ENCODE results near the gene ATXN1L.

ATXN1L gene

GRCh38 chr16:71883849-71884638 lies 38.3 kb downstream of the ATXN1L start, which contains the start of gene ZNF821:
Gene ZNF821, minus strand, starts transcription at chr16:71884182. Its CDS starts 4,236 bp downstream, at chr16:71879946.
- peak; percentile 96 for DNase-seq
- Histone ChIP-seq H2BK15ac (replicated peaks; ENCODE audit: low read depth) (no peak within 1 kb of the TSS), H4K8ac (ENCODE audit: low read depth, low read length) (peak within 1 kb of the TSS; percentile 97), H3K27ac (ENCODE audit: low read depth, low read length) (peak within 1 kb of the TSS; percentile 86), H3K79me1 (ENCODE audit: low read length) (peaks cover 2% of the 10 kb centered on the region), H3K4me1 (ENCODE audit: control insufficient read depth, low read depth, low read length) (peaks cover 8% of the 10 kb centered on the region), H3K79me2 (ENCODE audit: control insufficient read depth, insufficient read depth, low read length) (no peaks in the 10 kb centered on the region), H4K5ac (ENCODE audit: low read length) (no peak within 1 kb of the TSS), H3K4me3 (ENCODE audit: low read length) (peak within 1 kb of the TSS; percentile 73), H3K4ac (ENCODE audit: low read depth, low read length) (peak within 1 kb of the TSS; percentile 74), H3K27me3 (ENCODE audit: insufficient read depth, low read length, poor library complexity) (no peaks in the 10 kb centered on the region), H2BK120ac (ENCODE audit: low read depth, low read length) (peak within 1 kb of the TSS; percentile 28), H3K9ac (ENCODE audit: low read length) (peak within 1 kb of the TSS; percentile 93), H3K23ac (ENCODE audit: low read length) (peak within 1 kb of the TSS; percentile 86), H2BK5ac (ENCODE audit: low read length) (peak within 1 kb of the TSS; percentile 92), H3K56ac (ENCODE audit: low read length) (peak within 1 kb of the TSS; percentile 97), H3K18ac (ENCODE audit: low read length) (peak within 1 kb of the TSS; percentile 97), H3K4me2 (ENCODE audit: low read length) (peak within 1 kb of the TSS; percentile 99), H3K36me3 (ENCODE audit: control insufficient read depth, insufficient read depth, low read length) (no peaks in the 10 kb centered on the region), H2AK5ac (ENCODE audit: low read length) (no peak within 1 kb of the TSS)
- WGBS (ENCODE audit: extremely low coverage, insufficient coverage, low lambda C conversion rate): no CpG with 5 or more reads among the region's 85 CpGs

DNA sequence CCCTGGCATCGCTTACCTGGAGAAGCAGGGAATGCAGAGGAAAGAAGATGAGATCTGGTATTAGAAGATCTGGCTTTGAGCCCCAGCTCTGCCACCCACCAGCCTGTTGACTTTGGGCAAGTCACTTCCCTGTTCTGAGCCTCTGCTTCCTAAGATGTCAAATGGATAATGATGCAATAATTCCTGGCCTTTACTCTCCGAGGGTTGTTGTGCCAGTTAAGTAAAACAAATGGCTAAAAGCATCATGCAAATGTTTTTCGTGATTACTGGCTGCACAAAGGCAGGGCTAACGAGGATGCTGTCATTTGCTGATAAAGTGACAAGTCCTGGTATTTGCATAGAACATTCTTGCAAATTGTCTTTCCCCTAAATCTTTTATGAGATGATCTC lies 39.5 kb downstream of the ATXN1L start:
- no peak overlapping the region for H3K4ac ChIP-seq (ENCODE audit: low read depth, low read length)
- H3K4me3 ChIP-seq (ENCODE audit: low read length): no peak overlapping the region
- no CpG with 5 or more reads among the region's 4 CpGs for WGBS (ENCODE audit: extremely low coverage, insufficient coverage, low lambda C conversion rate)
- H2AK5ac ChIP-seq (ENCODE audit: low read length): no peak overlapping the region
- no peaks in the 10 kb centered on the region for H3K79me2 ChIP-seq (ENCODE audit: control insufficient read depth, insufficient read depth, low read length)
- no peak overlapping the region for H2BK15ac ChIP-seq (replicated peaks; ENCODE audit: low read depth)
- H3K27me3 ChIP-seq (ENCODE audit: insufficient read depth, low read length, poor library complexity): no peaks in the 10 kb centered on the region
- H3K27ac ChIP-seq (ENCODE audit: low read depth, low read length): no peak overlapping the region
- H3K23ac ChIP-seq (ENCODE audit: low read length): no peak overlapping the region
- no peak overlapping the region for H4K8ac ChIP-seq (ENCODE audit: low read depth, low read length)
- H3K18ac ChIP-seq (ENCODE audit: low read length): no peak overlapping the region
- no peak overlapping the region for H4K5ac ChIP-seq (ENCODE audit: low read length)
- no peak overlapping the region for H3K4me2 ChIP-seq (ENCODE audit: low read length)
- DNase-seq: peak; percentile 84
- H3K36me3 ChIP-seq (ENCODE audit: control insufficient read depth, insufficient read depth, low read length): no peaks in the 10 kb centered on the region
- peaks cover 2% of the 10 kb centered on the region for H3K79me1 ChIP-seq (ENCODE audit: low read length)
- H3K9ac ChIP-seq (ENCODE audit: low read length): no peak overlapping the region
- peak overlapping the region; percentile 70 for H3K56ac ChIP-seq (ENCODE audit: low read length)
- H2BK5ac ChIP-seq (ENCODE audit: low read length): no peak overlapping the region
- H3K4me1 ChIP-seq (ENCODE audit: control insufficient read depth, low read depth, low read length): peaks cover 8% of the 10 kb centered on the region
- H2BK120ac ChIP-seq (ENCODE audit: low read depth, low read length): no peak overlapping the region

- H3K23ac ChIP-seq (ENCODE audit: low read length): no peak overlapping the region
- no peaks in the 10 kb centered on the region for H3K27me3 ChIP-seq (ENCODE audit: insufficient read depth, low read length, poor library complexity)
- no peak overlapping the region for H4K8ac ChIP-seq (ENCODE audit: low read depth, low read length)
- WGBS (ENCODE audit: extremely low coverage, insufficient coverage, low lambda C conversion rate): no CpG with 5 or more reads among the region's 3 CpGs
- no peak overlapping the region for H2BK120ac ChIP-seq (ENCODE audit: low read depth, low read length)
- H3K4me2 ChIP-seq (ENCODE audit: low read length): no peak overlapping the region
- no peaks in the 10 kb centered on the region for H3K36me3 ChIP-seq (ENCODE audit: control insufficient read depth, insufficient read depth, low read length)
- H3K56ac ChIP-seq (ENCODE audit: low read length): no peak overlapping the region
- DNase-seq: no peak
- no peak overlapping the region for H2AK5ac ChIP-seq (ENCODE audit: low read length)
- no peak overlapping the region for H2BK15ac ChIP-seq (replicated peaks; ENCODE audit: low read depth)
- no peaks in the 10 kb centered on the region for H3K79me2 ChIP-seq (ENCODE audit: control insufficient read depth, insufficient read depth, low read length)
- no peak overlapping the region for H3K27ac ChIP-seq (ENCODE audit: low read depth, low read length)
- H3K9ac ChIP-seq (ENCODE audit: low read length): no peak overlapping the region
- no peak overlapping the region for H2BK5ac ChIP-seq (ENCODE audit: low read length)
- no peak overlapping the region for H4K5ac ChIP-seq (ENCODE audit: low read length)
- H3K4me3 ChIP-seq (ENCODE audit: low read length): no peak overlapping the region
- peaks cover 2% of the 10 kb centered on the region for H3K4me1 ChIP-seq (ENCODE audit: control insufficient read depth, low read depth, low read length)
- no peak overlapping the region for H3K4ac ChIP-seq (ENCODE audit: low read depth, low read length)
- no peaks in the 10 kb centered on the region for H3K79me1 ChIP-seq (ENCODE audit: low read length)
- H3K18ac ChIP-seq (ENCODE audit: low read length): no peak overlapping the region
Observed at GRCh38 chr16:71889147-71889546, 43.4 kb downstream of the ATXN1L start.

DNA sequence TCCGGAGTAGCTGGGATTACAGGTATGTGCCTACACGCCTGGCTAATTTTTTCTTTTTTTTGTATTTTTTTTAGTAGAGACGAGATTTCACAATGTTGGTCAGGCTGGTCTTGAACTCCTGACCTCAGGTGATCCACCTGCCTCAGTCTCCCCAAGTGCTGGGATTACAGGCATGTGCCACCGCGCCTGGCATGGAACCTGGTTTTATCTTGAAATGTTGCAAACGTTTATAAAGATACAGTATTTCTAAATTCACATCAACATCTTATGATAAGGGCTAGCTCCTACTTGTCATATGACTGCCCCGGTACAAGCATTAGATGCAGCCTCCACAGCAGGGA lies 48.1 kb downstream of the ATXN1L start:
- Histone ChIP-seq H3K27ac (ENCODE audit: low read depth, low read length) (peak overlapping the region; percentile 45), H2BK15ac (replicated peaks; ENCODE audit: low read depth) (no peak overlapping the region), H3K9ac (ENCODE audit: low read length) (peak overlapping the region; percentile 89), H3K36me3 (ENCODE audit: control insufficient read depth, insufficient read depth, low read length) (no peaks in the 10 kb centered on the region), H3K4me3 (ENCODE audit: low read length) (no peak overlapping the region), H4K5ac (ENCODE audit: low read length) (no peak overlapping the region), H3K23ac (ENCODE audit: low read length) (no peak overlapping the region), H3K4me2 (ENCODE audit: low read length) (peak overlapping the region; percentile 95), H4K8ac (ENCODE audit: low read depth, low read length) (no peak overlapping the region), H3K4ac (ENCODE audit: low read depth, low read length) (no peak overlapping the region), H3K27me3 (ENCODE audit: insufficient read depth, low read length, poor library complexity) (no peaks in the 10 kb centered on the region), H3K56ac (ENCODE audit: low read length) (peak overlapping the region; percentile 96), H3K4me1 (ENCODE audit: control insufficient read depth, low read depth, low read length) (no peaks in the 10 kb centered on the region), H3K79me2 (ENCODE audit: control insufficient read depth, insufficient read depth, low read length) (peaks cover 34% of the 10 kb centered on the region), H2BK120ac (ENCODE audit: low read depth, low read length) (no peak overlapping the region), H3K79me1 (ENCODE audit: low read length) (no peaks in the 10 kb centered on the region), H2BK5ac (ENCODE audit: low read length) (no peak overlapping the region), H3K18ac (ENCODE audit: low read length) (peak overlapping the region; percentile 61), H2AK5ac (ENCODE audit: low read length) (no peak overlapping the region)
- DNase-seq: no peak
- WGBS (ENCODE audit: extremely low coverage, insufficient coverage, low lambda C conversion rate): no CpG with 5 or more reads among the region's 7 CpGs

DNA sequence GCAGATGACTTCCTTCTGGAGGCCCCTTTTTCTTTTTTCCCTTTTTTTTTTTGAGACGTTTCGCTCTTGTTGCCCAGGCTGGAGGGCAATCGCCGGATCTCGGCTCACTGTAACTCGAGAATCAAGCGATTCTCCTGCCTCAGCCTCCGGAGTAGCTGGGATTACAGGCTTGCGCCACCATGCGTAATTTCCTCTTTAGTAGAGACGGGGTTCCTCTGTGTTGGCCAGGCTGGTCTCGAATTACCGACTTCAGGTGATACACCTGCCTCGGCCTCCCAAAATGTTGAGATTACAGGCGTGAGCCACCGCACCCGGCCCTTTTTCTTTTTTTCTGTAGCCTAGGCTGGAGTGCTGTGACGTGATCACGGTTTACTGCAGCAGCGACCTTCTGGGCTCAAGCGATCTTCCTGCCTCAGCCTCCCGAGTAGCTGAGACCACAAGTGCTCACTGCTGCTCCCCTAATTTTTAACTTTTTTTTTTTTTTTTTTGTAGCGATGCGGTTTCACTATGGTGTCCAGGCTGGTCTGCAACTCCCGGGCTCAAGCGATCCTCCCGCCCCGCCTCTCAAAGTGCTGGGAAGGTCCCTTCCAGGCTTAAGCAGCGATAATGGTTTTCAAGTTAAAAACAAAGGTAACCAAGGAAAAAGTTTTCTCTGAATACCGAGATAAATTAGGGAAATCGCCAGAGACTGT lies 48.6 kb downstream of the ATXN1L start:
- no peak overlapping the region for H2AK5ac ChIP-seq (ENCODE audit: low read length)
- no peak overlapping the region for H2BK120ac ChIP-seq (ENCODE audit: low read depth, low read length)

More for the DNA sequence above, 48.6 kb downstream of the ATXN1L start:
- Histone ChIP-seq H4K8ac (ENCODE audit: low read depth, low read length) (no peak overlapping the region), H3K27ac (ENCODE audit: low read depth, low read length) (peak overlapping the region; percentile 98), H3K4me2 (ENCODE audit: low read length) (peak overlapping the region; percentile 95), H3K36me3 (ENCODE audit: control insufficient read depth, insufficient read depth, low read length) (no peaks in the 10 kb centered on the region), H3K79me2 (ENCODE audit: control insufficient read depth, insufficient read depth, low read length) (peaks cover 37% of the 10 kb centered on the region), H3K9ac (ENCODE audit: low read length) (peak overlapping the region; percentile 89), H3K79me1 (ENCODE audit: low read length) (no peaks in the 10 kb centered on the region), H3K27me3 (ENCODE audit: insufficient read depth, low read length, poor library complexity) (no peaks in the 10 kb centered on the region), H3K4me3 (ENCODE audit: low read length) (peak overlapping the region; percentile 72), H3K4ac (ENCODE audit: low read depth, low read length) (peak overlapping the region; percentile 88), H3K56ac (ENCODE audit: low read length) (peak overlapping the region; percentile 96), H2BK15ac (replicated peaks; ENCODE audit: low read depth) (no peak overlapping the region), H3K23ac (ENCODE audit: low read length) (peak overlapping the region; percentile 99), H3K4me1 (ENCODE audit: control insufficient read depth, low read depth, low read length) (no peaks in the 10 kb centered on the region), H2BK5ac (ENCODE audit: low read length) (peak overlapping the region; percentile 86), H3K18ac (ENCODE audit: low read length) (peak overlapping the region; percentile 97), H4K5ac (ENCODE audit: low read length) (no peak overlapping the region)
- WGBS (ENCODE audit: extremely low coverage, insufficient coverage, low lambda C conversion rate): no CpG with 5 or more reads among the region's 31 CpGs
- peak; percentile 90 for DNase-seq

Measured in mesendoderm (in vitro differentiated cells).